ENCODE data around the gene KCNA5. TPM values are rescaled to one million over a fixed set of nuclear protein-coding genes. Genes with fewer than 3 reads are reported as not detected.

Gene KCNA5
- total RNA-seq, 6 donors from 2014 or later, result 0.61 to 1.3 (median 0.71) TPM; not detected in 2

DNA sequence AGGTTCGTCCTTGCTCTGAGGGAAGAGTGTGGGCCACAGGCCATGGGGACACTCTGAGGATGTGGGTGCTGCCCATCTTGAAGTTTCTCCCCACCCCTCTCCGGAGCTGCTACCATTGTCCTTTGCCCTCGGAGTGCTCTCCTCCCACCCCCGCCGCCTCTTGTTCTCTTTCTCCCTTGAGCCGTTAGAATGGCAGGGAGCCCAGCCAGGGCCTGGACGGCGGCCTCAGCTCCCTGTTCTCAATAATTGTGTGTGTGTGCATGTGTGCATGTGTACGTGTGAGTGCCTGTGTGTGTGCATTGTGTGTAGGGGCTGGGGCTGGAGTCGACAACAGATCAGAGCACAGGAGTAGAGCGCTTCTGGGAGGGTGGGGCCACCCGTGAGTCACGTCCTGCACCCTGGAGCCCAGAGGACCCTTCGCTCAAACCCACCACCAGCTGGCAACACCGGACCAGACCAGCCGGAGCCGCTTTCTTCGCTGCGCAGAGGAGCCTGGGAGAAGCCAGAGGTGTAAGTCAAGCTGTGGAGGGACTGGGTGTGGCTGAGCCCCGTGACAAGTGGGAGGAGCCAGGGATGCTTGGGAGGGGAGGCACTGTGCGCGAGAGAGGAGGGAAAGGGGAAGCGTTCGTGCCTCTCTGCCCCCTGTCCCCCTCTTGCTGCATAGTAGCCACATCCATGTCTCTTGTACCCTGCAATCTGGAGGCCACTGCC, 25.9 kb upstream of the KCNA5 start:
- H3K27me3 ChIP-seq, result no peaks in the 10 kb centered on the region
- H3K9me3 ChIP-seq, result no peaks in the 10 kb centered on the region
- no peak overlapping the region for H3K4me3 ChIP-seq
- TF ChIP-seq POLR2A (IDR thresholded peaks at IDR 0.05) (no peak), POLR2AphosphoS5 (IDR thresholded peaks at IDR 0.05) (no peak), EP300 (IDR thresholded peaks at IDR 0.05) (no peak)
- TF ChIP-seq, protein P1, sequence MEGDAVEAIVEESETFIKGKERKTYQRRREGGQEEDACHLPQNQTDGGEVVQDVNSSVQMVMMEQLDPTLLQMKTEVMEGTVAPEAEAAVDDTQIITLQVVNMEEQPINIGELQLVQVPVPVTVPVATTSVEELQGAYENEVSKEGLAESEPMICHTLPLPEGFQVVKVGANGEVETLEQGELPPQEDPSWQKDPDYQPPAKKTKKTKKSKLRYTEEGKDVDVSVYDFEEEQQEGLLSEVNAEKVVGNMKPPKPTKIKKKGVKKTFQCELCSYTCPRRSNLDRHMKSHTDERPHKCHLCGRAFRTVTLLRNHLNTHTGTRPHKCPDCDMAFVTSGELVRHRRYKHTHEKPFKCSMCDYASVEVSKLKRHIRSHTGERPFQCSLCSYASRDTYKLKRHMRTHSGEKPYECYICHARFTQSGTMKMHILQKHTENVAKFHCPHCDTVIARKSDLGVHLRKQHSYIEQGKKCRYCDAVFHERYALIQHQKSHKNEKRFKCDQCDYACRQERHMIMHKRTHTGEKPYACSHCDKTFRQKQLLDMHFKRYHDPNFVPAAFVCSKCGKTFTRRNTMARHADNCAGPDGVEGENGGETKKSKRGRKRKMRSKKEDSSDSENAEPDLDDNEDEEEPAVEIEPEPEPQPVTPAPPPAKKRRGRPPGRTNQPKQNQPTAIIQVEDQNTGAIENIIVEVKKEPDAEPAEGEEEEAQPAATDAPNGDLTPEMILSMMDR (IDR thresholded peaks at IDR 0.05), result no peak
- WGBS, 2 donors, result 70 to 73% methylated on average over 18 to 24 of the region's 24 CpGs
- no peaks in the 10 kb centered on the region for H3K4me1 ChIP-seq
- DNase-seq, result peak in 1 of 2 donors; percentile 27
- no peak for ATAC-seq (ENCODE audit: low FRiP score in 2 of 2)
- H3K27ac ChIP-seq, result no peak overlapping the region
- H3K36me3 ChIP-seq, result no peaks in the 10 kb centered on the region

DNA sequence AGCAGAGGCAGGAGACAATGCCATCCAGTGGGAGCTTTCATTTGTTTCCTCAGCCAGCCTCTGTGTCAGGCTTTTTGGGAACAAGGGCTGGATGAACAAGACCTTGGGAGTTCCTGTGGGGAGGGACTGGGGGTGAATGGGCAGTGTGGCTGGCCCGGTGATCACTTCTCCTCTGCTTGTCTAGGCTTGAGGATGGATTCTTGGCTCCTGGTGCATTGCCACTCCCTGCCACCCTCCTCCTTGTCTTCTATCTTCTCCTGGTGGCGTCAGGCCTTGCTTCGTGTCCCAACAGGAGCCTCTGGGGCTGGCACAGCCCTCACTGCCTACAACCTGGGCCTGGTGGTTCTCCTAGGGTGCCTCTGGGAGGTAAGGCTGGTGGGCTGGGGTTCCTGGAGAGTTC, 25.0 kb upstream of the KCNA5 start:
- Histone ChIP-seq H3K27ac (no peak overlapping the region), H3K27me3 (no peaks in the 10 kb centered on the region), H3K4me1 (no peaks in the 10 kb centered on the region), H3K9me3 (no peaks in the 10 kb centered on the region), H3K4me3 (no peak overlapping the region), H3K36me3 (no peaks in the 10 kb centered on the region)
- TF ChIP-seq POLR2A (IDR thresholded peaks at IDR 0.05) (no peak), POLR2AphosphoS5 (IDR thresholded peaks at IDR 0.05) (no peak)
- TF ChIP-seq, protein P1 (IDR thresholded peaks at IDR 0.05), result no peak
- WGBS, 2 donors, result 76 to 95% methylated on average over 3 of the region's 3 CpGs
- ATAC-seq (ENCODE audit: low FRiP score in 2 of 2), result no peak
- DNase-seq, result no peak

DNA sequence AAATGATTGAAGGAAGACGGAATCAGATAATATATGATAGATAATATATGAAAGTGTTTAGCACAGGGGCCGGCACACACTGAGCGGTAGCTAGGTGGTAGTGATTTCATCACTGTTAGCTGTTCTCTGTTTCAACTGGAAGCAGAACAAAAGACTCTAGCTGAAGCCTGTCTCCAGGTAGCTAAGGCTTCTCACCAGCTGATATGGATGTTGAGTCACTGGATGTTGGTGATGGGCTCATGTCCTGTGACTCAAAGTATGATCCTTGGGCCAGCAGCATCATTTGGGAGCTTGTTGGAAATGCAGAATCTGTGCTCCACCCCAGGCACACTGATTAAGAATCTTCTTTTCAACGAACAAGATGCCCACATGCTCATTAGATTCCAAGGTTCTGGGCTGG, 21.7 kb upstream of the KCNA5 start:
- Histone ChIP-seq H3K36me3 (no peaks in the 10 kb centered on the region), H3K27ac (no peak overlapping the region), H3K4me3 (no peak overlapping the region), H3K4me1 (no peaks in the 10 kb centered on the region), H3K27me3 (no peaks in the 10 kb centered on the region), H3K9me3 (no peaks in the 10 kb centered on the region)
- 81 to 82% methylated on average over 4 of the region's 4 CpGs for WGBS, 2 donors
- TF ChIP-seq, protein P1 (IDR thresholded peaks at IDR 0.05), result no peak
- DNase-seq (no peak), ATAC-seq (ENCODE audit: low FRiP score in 2 of 2) (no peak)

DNA sequence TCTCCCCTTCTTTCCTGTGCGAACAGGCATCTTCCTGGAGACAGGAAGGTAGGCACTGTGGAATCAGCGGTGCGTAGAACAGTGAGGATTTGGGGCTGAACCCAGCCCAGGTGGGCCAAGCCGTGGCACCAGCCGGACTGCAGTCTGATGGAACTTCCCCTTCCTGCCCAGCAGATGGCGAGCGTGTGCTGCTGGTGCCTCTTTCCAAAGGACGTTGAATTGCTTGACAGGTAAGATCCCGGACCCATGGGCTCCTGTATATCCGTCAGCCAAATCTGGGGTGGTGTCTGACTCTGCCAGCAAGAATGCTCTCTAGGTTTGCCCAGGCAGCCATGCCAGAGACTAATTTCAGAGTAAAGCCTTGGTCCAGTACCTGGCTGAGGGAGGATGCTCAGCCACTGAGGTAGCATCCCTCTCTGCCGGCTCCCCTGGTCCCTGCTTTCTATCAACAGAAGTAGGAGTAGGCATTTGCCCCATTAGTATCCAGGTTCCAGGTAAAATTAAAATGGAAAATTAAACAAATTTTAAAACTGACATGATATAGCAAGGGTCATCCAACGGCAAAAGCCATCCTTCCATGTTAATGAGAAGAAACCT, 21.1 kb upstream of the KCNA5 start:
- Histone ChIP-seq H3K27me3 (no peaks in the 10 kb centered on the region), H3K9me3 (no peaks in the 10 kb centered on the region), H3K27ac (no peak overlapping the region), H3K36me3 (no peaks in the 10 kb centered on the region), H3K4me1 (no peaks in the 10 kb centered on the region), H3K4me3 (no peak overlapping the region)
- TF ChIP-seq POLR2AphosphoS5 (IDR thresholded peaks at IDR 0.05) (no peak), EP300 (IDR thresholded peaks at IDR 0.05) (no peak), POLR2A (IDR thresholded peaks at IDR 0.05) (no peak)
- TF ChIP-seq, protein P1 (IDR thresholded peaks at IDR 0.05), result peak; percentile 67 to 89 (median 77)
- ATAC-seq (ENCODE audit: low FRiP score in 2 of 2) (peak in 1 of 2 donors; percentile 58), DNase-seq (peak in 1 of 2 donors; percentile 28)
- WGBS, 2 donors, result 22 to 67% methylated on average over 3 to 12 of the region's 12 CpGs

DNA sequence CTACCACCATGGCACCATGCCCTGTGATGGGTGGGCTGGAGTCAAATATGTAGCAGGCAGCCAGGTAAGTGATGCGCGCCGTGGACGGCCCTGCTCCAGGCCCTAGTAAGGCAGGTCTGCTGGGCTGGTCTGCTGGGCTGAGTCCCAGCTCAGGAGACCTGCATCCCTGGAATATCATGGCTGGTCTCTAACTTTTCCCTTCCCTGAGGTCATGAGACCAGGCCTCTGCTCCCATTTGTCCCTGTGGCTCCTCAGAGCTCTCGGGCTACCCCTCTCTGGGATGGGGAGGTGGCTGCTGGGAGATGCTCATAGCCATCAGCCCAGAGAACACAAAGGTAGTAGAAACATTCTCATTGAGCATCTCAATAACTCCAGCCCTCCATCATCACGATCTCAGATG, 19.8 kb upstream of the KCNA5 start:
- H3K9me3 ChIP-seq, result no peaks in the 10 kb centered on the region
- no peaks in the 10 kb centered on the region for H3K27me3 ChIP-seq
- H3K4me1 ChIP-seq, result no peaks in the 10 kb centered on the region
- WGBS, 2 donors, result 78 to 96% methylated on average over 6 of the region's 6 CpGs
- TF ChIP-seq, protein P1 (IDR thresholded peaks at IDR 0.05), result no peak
- TF ChIP-seq POLR2AphosphoS5 (IDR thresholded peaks at IDR 0.05) (no peak), POLR2A (IDR thresholded peaks at IDR 0.05) (no peak), EP300 (IDR thresholded peaks at IDR 0.05) (no peak)
- ATAC-seq (ENCODE audit: low FRiP score in 2 of 2) (no peak), DNase-seq (no peak)
- no peak overlapping the region for H3K27ac ChIP-seq
- H3K4me3 ChIP-seq, result no peak overlapping the region
- no peaks in the 10 kb centered on the region for H3K36me3 ChIP-seq
